Astrocyte (in vitro differentiated cells and primary cell): ENCODE data around the gene PPARG. TPM values are rescaled to one million over a fixed set of nuclear protein-coding genes. Genes with fewer than 3 reads are reported as not detected.
A peak's percentile ranks its signal among the peaks of the same experiment; 100 is the strongest.

ENCODE experiments used
- DNase-seq: peaks from one replicate; pipeline ENCODE4 v3.0.0-alpha.2; 2010; ENCODE audit warnings: low read depth
- FAIRE-seq: peaks from 2 replicates; lab custom pipeline; 2011; peaks lifted over from hg19 to GRCh38; lab: Jason Lieb, UNC
- H2AFZ ChIP-seq: 2 replicates; pipeline ENCODE4 v1.6.0; 2012; ENCODE audit warnings: low read depth, low read length, inconsistent platforms
- H3K27ac ChIP-seq: 2 replicates; pipeline ENCODE4 v1.5.1; 2011; ENCODE audit warnings: low read depth, low read length, inconsistent platforms
- H3K27me3 ChIP-seq: 2 replicates; pipeline ENCODE4 v1.6.0; 2011; ENCODE audit warnings: low read length, inconsistent platforms; ENCODE audit not compliant: insufficient read depth
- H3K36me3 ChIP-seq: 2 replicates; pipeline ENCODE4 v1.5.1; 2011; ENCODE audit warnings: low read length, inconsistent platforms; ENCODE audit not compliant: insufficient read depth
- H3K4me1 ChIP-seq: 2 replicates; pipeline ENCODE4 v1.5.1; 2011; ENCODE audit warnings: low read length, inconsistent platforms; ENCODE audit not compliant: insufficient read depth
- H3K4me2 ChIP-seq: 2 replicates; pipeline ENCODE4 v1.6.0; 2012; ENCODE audit warnings: low read length, inconsistent platforms
- H3K4me3 ChIP-seq: 2 replicates; pipeline ENCODE4 v1.5.1; 2011; ENCODE audit warnings: low read depth, mild to moderate bottlenecking, low read length, inconsistent platforms; ENCODE audit not compliant: insufficient read depth
- H3K79me2 ChIP-seq: 2 replicates; pipeline ENCODE4 v1.6.0; 2012; ENCODE audit warnings: mild to moderate bottlenecking, low read length, inconsistent platforms; ENCODE audit not compliant: insufficient read depth
- H3K9ac ChIP-seq: 2 replicates; pipeline ENCODE4 v1.6.0; 2012; ENCODE audit warnings: mild to moderate bottlenecking, low read length, inconsistent platforms
- H3K9me3 ChIP-seq: 2 replicates; pipeline ENCODE4 v1.5.1; 2012; ENCODE audit warnings: low read depth, mild to moderate bottlenecking, low read length, inconsistent platforms; ENCODE audit not compliant: insufficient read depth
- H4K20me1 ChIP-seq: 2 replicates; pipeline ENCODE4 v1.6.0; 2012; ENCODE audit warnings: low read length, inconsistent platforms; ENCODE audit not compliant: insufficient read depth
- H3K27ac Mint-ChIP-seq: one replicate; pipeline ENCODE4 v1.8.0; 2021; ENCODE audit warnings: mild to moderate bottlenecking, mixed read lengths; ENCODE audit not compliant: unreplicated experiment
- H3K27me3 Mint-ChIP-seq: one replicate; pipeline ENCODE4 v1.8.0; 2021; ENCODE audit warnings: low read depth, mixed read lengths; ENCODE audit not compliant: unreplicated experiment
- H3K36me3 Mint-ChIP-seq: one replicate; pipeline ENCODE4 v1.8.0; 2021; ENCODE audit warnings: low read depth, mixed read lengths; ENCODE audit not compliant: unreplicated experiment
- H3K4me1 Mint-ChIP-seq: one replicate; pipeline ENCODE4 v1.8.0; 2021; ENCODE audit warnings: low read depth, mixed read lengths; ENCODE audit not compliant: unreplicated experiment
- H3K4me3 Mint-ChIP-seq: one replicate; pipeline ENCODE4 v1.8.0; 2021; ENCODE audit warnings: mild to moderate bottlenecking, moderate library complexity, mixed read lengths; ENCODE audit not compliant: unreplicated experiment
- H3K9me3 Mint-ChIP-seq: one replicate; pipeline ENCODE4 v1.8.0; 2021; ENCODE audit warnings: mild to moderate bottlenecking, mixed read lengths; ENCODE audit not compliant: unreplicated experiment
- CTCF ChIP-seq: IDR thresholded peaks from 2 replicates; pipeline ENCODE4 v1.5.1; 2011; ENCODE audit warnings: low read depth, mild to moderate bottlenecking, inconsistent platforms, low read length, moderate library complexity; ENCODE audit not compliant: insufficient read depth
- EZH2 ChIP-seq: IDR thresholded peaks from 2 replicates; pipeline ENCODE4 v1.6.1; 2012; ENCODE audit warnings: mild to moderate bottlenecking, low read length, inconsistent platforms; ENCODE audit not compliant: insufficient read depth
- total RNA-seq: library from RNA; stranded (reverse); gene quantifications from 2 replicates; pipeline ENCODE4 v1.2.1, GENCODE V29; 2021

Gene PPARG
- total RNA-seq, 1 donor from 2014 or later = 4.4 TPM

- TF ChIP-seq CTCF = no peak
- no peak for TF ChIP-seq EZH2
- FAIRE-seq = no peak
- peaks cover 8% of the 10 kb centered on the region for H3K27me3 Mint-ChIP-seq
- Histone ChIP-seq H3K9me3 (no peaks in the 10 kb centered on the region), H2AFZ (no peak overlapping the region), H3K4me2 (no peak overlapping the region), H3K79me2 (no peaks in the 10 kb centered on the region), H3K36me3 (no peaks in the 10 kb centered on the region), H4K20me1 (no peaks in the 10 kb centered on the region), H3K4me3 (no peak overlapping the region), H3K4me1 (peaks cover 6% of the 10 kb centered on the region), H3K9ac (no peak overlapping the region), H3K27me3 (no peaks in the 10 kb centered on the region), H3K27ac (no peak overlapping the region)
- no peaks in the 10 kb centered on the region for H3K4me1 Mint-ChIP-seq
- peak; percentile 66 for DNase-seq
- H3K9me3 Mint-ChIP-seq = no peaks in the 10 kb centered on the region
- no peak overlapping the region for H3K4me3 Mint-ChIP-seq
- no peak overlapping the region for H3K27ac Mint-ChIP-seq
- H3K36me3 Mint-ChIP-seq = no peaks in the 10 kb centered on the region
Observed at GRCh38 chr3:12470111-12470510, 181.2 kb downstream of the PPARG start.

- Mint-ChIP-seq H3K4me1 (no peaks in the 10 kb centered on the region), H3K27me3 (peaks cover 8% of the 10 kb centered on the region), H3K27ac (no peak overlapping the region), H3K4me3 (no peak overlapping the region), H3K36me3 (no peaks in the 10 kb centered on the region), H3K9me3 (no peaks in the 10 kb centered on the region)
- no peak for TF ChIP-seq CTCF
- no peak for TF ChIP-seq EZH2
- Histone ChIP-seq H3K9ac (no peak overlapping the region), H3K9me3 (no peaks in the 10 kb centered on the region), H2AFZ (no peak overlapping the region), H3K36me3 (no peaks in the 10 kb centered on the region), H3K27ac (no peak overlapping the region), H3K27me3 (no peaks in the 10 kb centered on the region), H3K4me2 (no peak overlapping the region), H3K4me3 (no peak overlapping the region), H3K79me2 (no peaks in the 10 kb centered on the region), H4K20me1 (no peaks in the 10 kb centered on the region), H3K4me1 (peaks cover 6% of the 10 kb centered on the region)
- FAIRE-seq = no peak
- DNase-seq = no peak
Observed at GRCh38 chr3:12470680-12471079, 181.8 kb downstream of the PPARG start.

GRCh38 chr3:12471241-12471640, 182.4 kb downstream of the PPARG start:
- Histone ChIP-seq H3K4me1 (peaks cover 11% of the 10 kb centered on the region), H4K20me1 (no peaks in the 10 kb centered on the region), H3K4me3 (no peak overlapping the region), H3K27ac (no peak overlapping the region), H3K9me3 (no peaks in the 10 kb centered on the region), H3K4me2 (no peak overlapping the region), H3K79me2 (no peaks in the 10 kb centered on the region), H2AFZ (no peak overlapping the region), H3K27me3 (no peaks in the 10 kb centered on the region), H3K9ac (no peak overlapping the region), H3K36me3 (no peaks in the 10 kb centered on the region)
- no peak for FAIRE-seq
- H3K4me3 Mint-ChIP-seq = no peak overlapping the region
- H3K9me3 Mint-ChIP-seq = no peaks in the 10 kb centered on the region
- H3K27ac Mint-ChIP-seq = no peak overlapping the region
- no peak for DNase-seq
- peaks cover 3% of the 10 kb centered on the region for H3K4me1 Mint-ChIP-seq
- no peaks in the 10 kb centered on the region for H3K36me3 Mint-ChIP-seq
- TF ChIP-seq EZH2 (no peak), CTCF (no peak)
- H3K27me3 Mint-ChIP-seq = peaks cover 6% of the 10 kb centered on the region
